ENCODE data around the gene GPR55. TPM values are rescaled to one million over a fixed set of nuclear protein-coding genes. Genes with fewer than 3 reads are reported as not detected.
A peak's percentile ranks its signal among the peaks of the same experiment; 100 is the strongest.

Gene GPR55
- total and polyA plus RNA-seq, 2 of the 8 experiments (the other 6 are each of a cell fraction or from before 2014, with no cell fraction given): not detected

DNA sequence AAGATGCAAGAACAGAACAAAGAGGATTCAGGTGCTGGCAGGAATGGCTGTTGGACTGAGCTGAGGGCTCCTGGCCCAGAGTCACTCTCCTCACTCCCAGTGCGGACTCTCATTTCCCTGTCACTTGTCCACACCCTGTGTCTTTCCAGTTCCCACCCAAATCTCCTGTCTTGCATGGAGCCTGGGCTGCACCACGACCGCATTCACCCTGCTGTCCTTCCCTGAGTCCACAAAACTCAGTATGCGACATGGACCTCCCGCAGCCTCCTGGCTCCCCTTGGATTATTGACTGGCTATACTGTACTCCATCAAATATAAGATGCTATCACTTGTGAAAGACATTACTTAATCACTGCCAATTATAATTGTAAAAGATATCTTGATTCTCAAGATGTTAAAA is 62.8 kb downstream of the GPR55 start:
- H3K14ac ChIP-seq (ENCODE audit: insufficient read length): no peak overlapping the region
- 0 out of 2 replicates have a peak overlapping the region, but pooled peaks have one; percentile 62 for H2BK20ac ChIP-seq (ENCODE audit: low read length)
- peaks cover 14% of the 10 kb centered on the region for H3K23me2 ChIP-seq (ENCODE audit: low read depth, low read length)
- H2AFZ ChIP-seq (ENCODE audit: low read length): no peak overlapping the region
- no peak overlapping the region for H3K23ac ChIP-seq (ENCODE audit: insufficient read length)
- H3K9me3 ChIP-seq (ENCODE audit: insufficient read depth in 2 of 2, low read depth in 1 of 2, low read length in 1 of 2): no peaks in the 10 kb centered on the region
- H3K79me2 ChIP-seq (ENCODE audit: control insufficient read depth in 1 of 2, insufficient read depth in 2 of 2, low read length in 2 of 2): peaks cover 0 to 25% of the 10 kb centered on the region in 2 experiments; a peak in 3 of 4 replicates
- H3K4me3 ChIP-seq (ENCODE audit: extremely low read depth in 1 of 4, insufficient read depth in 2 of 4, low read depth in 3 of 4, low read length in 4 of 4): no peak overlapping the region
- H4K20me1 ChIP-seq (replicated peaks in 1 of 2; ENCODE audit: control insufficient read depth in 1 of 2, insufficient read depth in 2 of 2, low read length in 2 of 2): peaks cover 0 to 2% of the 10 kb centered on the region in 2 experiments
- no peak overlapping the region for H3K4ac ChIP-seq (replicated peaks; ENCODE audit: insufficient read length, low read depth, low read length)
- H4K91ac ChIP-seq (replicated peaks; ENCODE audit: insufficient read length, low read length): no peak overlapping the region
- no peak overlapping the region for H3K4me2 ChIP-seq (ENCODE audit: insufficient read depth in 1 of 2, low read depth in 2 of 2, low read length in 2 of 2)
- H3K27me3 ChIP-seq (replicated peaks in 1 of 4; ENCODE audit: control insufficient read depth in 3 of 4, extremely low read depth in 1 of 4, insufficient read depth in 3 of 4, low read length in 3 of 4): no peaks in the 10 kb centered on the region; a peak in 1 of 7 replicates
- H3K9ac ChIP-seq (replicated peaks in 1 of 4; ENCODE audit: extremely low read depth in 1 of 4, low read depth in 3 of 4, low read length in 3 of 4): no peak overlapping the region
- peaks cover 4% of the 10 kb centered on the region; the same call in 1 of the 2 replicates for H3K79me1 ChIP-seq (ENCODE audit: low read depth, low read length)
- no peak overlapping the region for H2BK120ac ChIP-seq (replicated peaks; ENCODE audit: low read depth, low read length)
- no peak overlapping the region for H2BK5ac ChIP-seq (ENCODE audit: low read depth, low read length)
- peaks cover 5 to 34% (median 24%) of the 10 kb centered on the region in 4 experiments for H3K4me1 ChIP-seq (replicated peaks in 1 of 4; ENCODE audit: control insufficient read depth in 3 of 4, insufficient read depth in 4 of 4, low read length in 3 of 4)
- H2BK12ac ChIP-seq (ENCODE audit: low read depth, low read length): no peak overlapping the region
- ChIA-PET CTCF (ENCODE audit: partially characterized antibody) (interaction anchor here (0.9 to 3.3 kb wide), 11 partner anchors 10 to 190 kb away, joined by 3 to 18 read pairs (median 9); no protein-coding TSS in a partner anchor), POLR2A (ENCODE audit: partially characterized antibody) (interaction anchor here (0.7 to 2.8 kb wide), 5 partner anchors 9 to 40 kb away, joined by 3 to 17 read pairs (median 5); no protein-coding TSS in a partner anchor)
- WGBS, 2 experiments (ENCODE audit: extremely low coverage in 1 of 2, insufficient coverage in 1 of 2, insufficient read length in 1 of 2, insufficient replicate concordance in 2 of 2, low coverage in 1 of 2, low lambda C conversion rate in 2 of 2, missing lambda C conversion rate in 1 of 2): 93% methylated on average over 5 of the region's 5 CpGs; no CpG with 5 or more reads in 1 of the 2 experiments
- H3K56ac ChIP-seq (replicated peaks; ENCODE audit: insufficient read length, low read depth, low read length): no peak overlapping the region
- peak overlapping the region; percentile 66; the same call in 1 of the 2 replicates for H2BK15ac ChIP-seq (ENCODE audit: low read length)
- H4K5ac ChIP-seq (ENCODE audit: insufficient read length, low read depth, low read length): no peak overlapping the region
- no peak overlapping the region; the same call in 1 of the 2 replicates for H4K8ac ChIP-seq (ENCODE audit: extremely low read depth, insufficient read depth, low read length)
- H3K18ac ChIP-seq (ENCODE audit: extremely low read depth, low read length): peak overlapping the region; percentile 24; the same call in 1 of the 2 replicates
- DNase-seq (ENCODE audit: low read depth in 1 of 2, low spot score in 2 of 2) (no peak), FAIRE-seq (no peak)
- no peaks in the 10 kb centered on the region for H3K36me3 ChIP-seq (ENCODE audit: control insufficient read depth in 2 of 4, insufficient read depth in 4 of 4, low read length in 3 of 4)
- H2AK5ac ChIP-seq (ENCODE audit: low read depth, low read length): no peak overlapping the region; the same call in 1 of the 2 replicates
- H3K27ac ChIP-seq (ENCODE audit: low read depth, low read length): no peak overlapping the region
- no peak for TF ChIP-seq BCL11A (IDR thresholded peaks at IDR 0.05; ENCODE audit: low read depth in 2 of 2, low read length in 2 of 2)
- no peak for TF ChIP-seq PHF8 (conservative IDR thresholded peaks at IDR 0.05; ENCODE audit: low read depth, low read length)
- TF ChIP-seq CHD1 (IDR thresholded peaks at IDR 0.05; ENCODE audit: low read depth, low read length): no peak
- no peak for TF ChIP-seq NANOG (IDR thresholded peaks at IDR 0.05; ENCODE audit: insufficient read depth, low read depth, low read length, poor library complexity, severe bottlenecking)
- TF ChIP-seq JUND (IDR thresholded peaks at IDR 0.05; ENCODE audit: low read length): no peak
- TF ChIP-seq RAD21 (IDR thresholded peaks at IDR 0.05 in 1 of 2, conservative IDR thresholded peaks at IDR 0.05 in 1 of 2; ENCODE audit: low read depth in 2 of 2, low read length in 2 of 2): no peak
- TF ChIP-seq, protein P1, sequence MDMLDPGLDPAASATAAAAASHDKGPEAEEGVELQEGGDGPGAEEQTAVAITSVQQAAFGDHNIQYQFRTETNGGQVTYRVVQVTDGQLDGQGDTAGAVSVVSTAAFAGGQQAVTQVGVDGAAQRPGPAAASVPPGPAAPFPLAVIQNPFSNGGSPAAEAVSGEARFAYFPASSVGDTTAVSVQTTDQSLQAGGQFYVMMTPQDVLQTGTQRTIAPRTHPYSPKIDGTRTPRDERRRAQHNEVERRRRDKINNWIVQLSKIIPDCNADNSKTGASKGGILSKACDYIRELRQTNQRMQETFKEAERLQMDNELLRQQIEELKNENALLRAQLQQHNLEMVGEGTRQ (IDR thresholded peaks at IDR 0.05; ENCODE audit: low read length): no peak
- TF ChIP-seq KDM5A (IDR thresholded peaks at IDR 0.05; ENCODE audit: low read length): no peak

Data from H1 (cell line).